Gastrocnemius medialis (tissue), 4 donors: ENCODE data around the gene ATP6V0E2.

Experiments used
- POLR2A ChIP-seq, 2 donors: fragments of 450-650 bp; IDR thresholded peaks; one replicate each; pipeline ENCODE4 v1.6.1; 2017; ENCODE audit warnings: antibody characterized with exemption in 2 of 2, mild to moderate bottlenecking in 2 of 2, moderate library complexity in 2 of 2
- TF ChIP-seq, protein P1 (sequence below), 5 experiments: fragments of 450-650 bp in 3 of 5; fragments of 200-600 bp in 2 of 5; sonication (generic) in 2 of 5; IDR thresholded peaks in 4 of 5; conservative IDR thresholded peaks in 1 of 5; 1 replicate in 4 of 5; 2 replicates in 1 of 5; pipeline ENCODE4 v1.5.1; 2016 to 2019; ENCODE audit warnings: antibody characterized with exemption in 5 of 5, mild to moderate bottlenecking in 3 of 5, moderate library complexity in 3 of 5

- TF ChIP-seq, protein P1, sequence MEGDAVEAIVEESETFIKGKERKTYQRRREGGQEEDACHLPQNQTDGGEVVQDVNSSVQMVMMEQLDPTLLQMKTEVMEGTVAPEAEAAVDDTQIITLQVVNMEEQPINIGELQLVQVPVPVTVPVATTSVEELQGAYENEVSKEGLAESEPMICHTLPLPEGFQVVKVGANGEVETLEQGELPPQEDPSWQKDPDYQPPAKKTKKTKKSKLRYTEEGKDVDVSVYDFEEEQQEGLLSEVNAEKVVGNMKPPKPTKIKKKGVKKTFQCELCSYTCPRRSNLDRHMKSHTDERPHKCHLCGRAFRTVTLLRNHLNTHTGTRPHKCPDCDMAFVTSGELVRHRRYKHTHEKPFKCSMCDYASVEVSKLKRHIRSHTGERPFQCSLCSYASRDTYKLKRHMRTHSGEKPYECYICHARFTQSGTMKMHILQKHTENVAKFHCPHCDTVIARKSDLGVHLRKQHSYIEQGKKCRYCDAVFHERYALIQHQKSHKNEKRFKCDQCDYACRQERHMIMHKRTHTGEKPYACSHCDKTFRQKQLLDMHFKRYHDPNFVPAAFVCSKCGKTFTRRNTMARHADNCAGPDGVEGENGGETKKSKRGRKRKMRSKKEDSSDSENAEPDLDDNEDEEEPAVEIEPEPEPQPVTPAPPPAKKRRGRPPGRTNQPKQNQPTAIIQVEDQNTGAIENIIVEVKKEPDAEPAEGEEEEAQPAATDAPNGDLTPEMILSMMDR (IDR thresholded peaks at IDR 0.05 in 4 of 5, conservative IDR thresholded peaks at IDR 0.05 in 1 of 5) = no peak
- TF ChIP-seq POLR2A (IDR thresholded peaks at IDR 0.05) = no peak
These were observed 48.8 kb upstream of the ATP6V0E2 start for GRCh38 chr7:149824748-149825566.
